CD8-positive, alpha-beta memory T cell (primary cell): ENCODE measurements around the gene ENOX1. TPM values are rescaled to one million over a fixed set of nuclear protein-coding genes. Genes with fewer than 3 reads are reported as not detected.

Experiments
- CTCF ChIA-PET: fragments of 350-600 bp; sonication (Branson Sonifier 250); formaldehyde crosslinking; loops from one replicate; lab custom pipeline; 2021; ENCODE audit warnings: antibody characterized with exemption; lab: Charles Lee
- POLR2A ChIA-PET: fragments of 350-600 bp; sonication (Branson Sonifier 250); formaldehyde crosslinking; loops from one replicate; lab custom pipeline; 2021; ENCODE audit warnings: antibody characterized with exemption; lab: Charles Lee
- DNase-seq, 5 donors: peaks; one replicate each; pipeline versions ENCODE4 v3.0.0 to v3.0.0-alpha.2; 2020 to 2022; ENCODE audit warnings: mixed read lengths in 1 of 5
- H3K27ac ChIP-seq: one replicate; pipeline ENCODE4 v1.7.0; 2013; ENCODE audit warnings: low read depth, mild to moderate bottlenecking, low read length, moderate library complexity
- H3K27me3 ChIP-seq: 2 replicates; pipeline ENCODE4 v1.7.0; 2013; ENCODE audit warnings: low read length, mild to moderate bottlenecking; ENCODE audit not compliant: insufficient read depth, poor library complexity, severe bottlenecking
- H3K36me3 ChIP-seq: 2 replicates; pipeline ENCODE4 v1.7.0; 2013; ENCODE audit warnings: mild to moderate bottlenecking, low read length, moderate library complexity; ENCODE audit not compliant: insufficient read depth
- H3K4me1 ChIP-seq: 2 replicates; pipeline ENCODE4 v1.7.0; 2013; ENCODE audit warnings: mild to moderate bottlenecking, low read length, moderate library complexity; ENCODE audit not compliant: insufficient read depth
- H3K4me3 ChIP-seq: 2 replicates; pipeline ENCODE4 v1.7.0; 2013; ENCODE audit warnings: mild to moderate bottlenecking, low read length
- H3K9me3 ChIP-seq: 2 replicates; pipeline ENCODE4 v1.7.0; 2013; ENCODE audit warnings: mild to moderate bottlenecking, low read length
- H3K27ac Mint-ChIP-seq, 8 donors: one replicate each; pipeline ENCODE4 v1.8.0; 2020 to 2021; ENCODE audit warnings: mixed read lengths in 8 of 8, mild to moderate bottlenecking in 6 of 8, inconsistent platforms in 3 of 8, moderate library complexity in 3 of 8
- H3K27me3 Mint-ChIP-seq, 2 donors: one replicate each; pipeline ENCODE4 v1.8.0; 2020 to 2021; ENCODE audit warnings: mixed read lengths in 2 of 2, mild to moderate bottlenecking in 1 of 2, moderate library complexity in 1 of 2
- H3K36me3 Mint-ChIP-seq, 3 donors: one replicate each; pipeline ENCODE4 v1.8.0; 2020 to 2021; ENCODE audit warnings: mixed read lengths in 3 of 3, inconsistent platforms in 1 of 3, mild to moderate bottlenecking in 1 of 3
- H3K4me1 Mint-ChIP-seq, 3 donors: one replicate each; pipeline ENCODE4 v1.8.0; 2020 to 2021; ENCODE audit warnings: mixed read lengths in 3 of 3, inconsistent platforms in 1 of 3, mild to moderate bottlenecking in 1 of 3
- H3K4me3 Mint-ChIP-seq, 7 donors: one replicate each; pipeline ENCODE4 v1.8.0; 2020 to 2021; ENCODE audit warnings: mixed read lengths in 7 of 7, mild to moderate bottlenecking in 6 of 7, moderate library complexity in 4 of 7, inconsistent platforms in 2 of 7
- H3K9me3 Mint-ChIP-seq, 5 donors: one replicate each; pipeline ENCODE4 v1.8.0; 2020 to 2022; ENCODE audit warnings: mixed read lengths in 5 of 5, mild to moderate bottlenecking in 3 of 5, moderate library complexity in 2 of 5, inconsistent platforms in 1 of 5
- polyA plus RNA-seq: library from polyadenylated mRNA; unstranded; fragments of 300-500 nt; fragmentation: Illumina TruSeq; gene quantifications from one replicate; pipeline ENCODE4 v1.2.3, GENCODE V29; 2021
- total RNA-seq, 2 experiments: library from RNA; stranded (reverse); gene quantifications; one replicate each; pipeline ENCODE4 v1.2.3, GENCODE V29; 2021

The ENOX1 gene
- total and polyA plus RNA-seq, 3 experiments from 2014 or later: 0.18 to 0.29 TPM; not detected in 1

- Histone ChIP-seq H3K9me3 (no peaks in the 10 kb centered on the region), H3K4me1 (no peaks in the 10 kb centered on the region), H3K4me3 (no peak overlapping the region), H3K36me3 (no peaks in the 10 kb centered on the region), H3K27ac (no peak overlapping the region), H3K27me3 (peaks cover 3% of the 10 kb centered on the region)
- Mint-ChIP-seq H3K27me3 (peaks cover 5 to 40% of the 10 kb centered on the region in 2 donors), H3K9me3 (no peaks in the 10 kb centered on the region), H3K4me3 (no peak overlapping the region), H3K36me3 (no peaks in the 10 kb centered on the region), H3K27ac (no peak overlapping the region), H3K4me1 (no peaks in the 10 kb centered on the region)
- ChIA-PET CTCF (no interaction called here), POLR2A (no interaction called here)
- DNase-seq: no peak
Observed at GRCh38 chr13:43307221-43307920, 479.4 kb downstream of the ENOX1 start.

GRCh38 chr13:43306372-43306771, 480.4 kb downstream of the ENOX1 start:
- Histone ChIP-seq H3K4me1 (no peaks in the 10 kb centered on the region), H3K27me3 (peaks cover 3% of the 10 kb centered on the region), H3K36me3 (no peaks in the 10 kb centered on the region), H3K27ac (no peak overlapping the region), H3K9me3 (no peaks in the 10 kb centered on the region), H3K4me3 (no peak overlapping the region)
- Mint-ChIP-seq H3K4me1 (no peaks in the 10 kb centered on the region), H3K36me3 (no peaks in the 10 kb centered on the region), H3K27ac (no peak overlapping the region), H3K4me3 (no peak overlapping the region), H3K27me3 (peaks cover 5 to 35% of the 10 kb centered on the region in 2 donors), H3K9me3 (no peaks in the 10 kb centered on the region)
- ChIA-PET POLR2A (no interaction called here), CTCF (no interaction called here)
- no peak for DNase-seq

- Mint-ChIP-seq H3K36me3 (no peaks in the 10 kb centered on the region), H3K4me3 (no peak overlapping the region), H3K27me3 (peaks cover 6 to 29% of the 10 kb centered on the region in 2 donors), H3K4me1 (no peaks in the 10 kb centered on the region), H3K27ac (no peak overlapping the region), H3K9me3 (no peaks in the 10 kb centered on the region)
- Histone ChIP-seq H3K4me3 (no peak overlapping the region), H3K36me3 (no peaks in the 10 kb centered on the region), H3K27me3 (peaks cover 3% of the 10 kb centered on the region), H3K9me3 (no peaks in the 10 kb centered on the region), H3K4me1 (no peaks in the 10 kb centered on the region), H3K27ac (no peak overlapping the region)
- no peak for DNase-seq
- ChIA-PET POLR2A (no interaction called here), CTCF (no interaction called here)
Observed at GRCh38 chr13:43305416-43305815, 481.4 kb downstream of the ENOX1 start.

GRCh38 chr13:43304945-43305344, 481.8 kb downstream of the ENOX1 start:
- Mint-ChIP-seq H3K36me3 (no peaks in the 10 kb centered on the region), H3K9me3 (no peaks in the 10 kb centered on the region), H3K4me1 (no peaks in the 10 kb centered on the region), H3K27ac (no peak overlapping the region), H3K4me3 (no peak overlapping the region), H3K27me3 (peaks cover 5 to 33% of the 10 kb centered on the region in 2 donors)
- Histone ChIP-seq H3K27me3 (peaks cover 3% of the 10 kb centered on the region), H3K36me3 (no peaks in the 10 kb centered on the region), H3K9me3 (no peaks in the 10 kb centered on the region), H3K27ac (no peak overlapping the region), H3K4me1 (no peaks in the 10 kb centered on the region), H3K4me3 (no peak overlapping the region)
- ChIA-PET POLR2A (no interaction called here), CTCF (no interaction called here)
- DNase-seq: no peak

GRCh38 chr13:43304449-43304848, 482.3 kb downstream of the ENOX1 start:
- no peaks in the 10 kb centered on the region for H3K4me1 ChIP-seq
- ChIA-PET CTCF (no interaction called here), POLR2A (no interaction called here)
- no peaks in the 10 kb centered on the region for H3K36me3 Mint-ChIP-seq
- H3K27me3 Mint-ChIP-seq: peaks cover 5 to 32% of the 10 kb centered on the region in 2 donors
- H3K9me3 Mint-ChIP-seq: no peaks in the 10 kb centered on the region
- H3K4me1 Mint-ChIP-seq: no peaks in the 10 kb centered on the region
- no peak overlapping the region for H3K4me3 Mint-ChIP-seq
- H3K27ac ChIP-seq: no peak overlapping the region
- no peaks in the 10 kb centered on the region for H3K36me3 ChIP-seq
- peaks cover 3% of the 10 kb centered on the region for H3K27me3 ChIP-seq
- H3K4me3 ChIP-seq: no peak overlapping the region
- H3K9me3 ChIP-seq: no peaks in the 10 kb centered on the region
- H3K27ac Mint-ChIP-seq: no peak overlapping the region
- no peak for DNase-seq

- H3K4me1 Mint-ChIP-seq: no peaks in the 10 kb centered on the region
- POLR2A ChIA-PET: no interaction called here
- CTCF ChIA-PET: no interaction called here
Observed at GRCh38 chr13:43303033-43303729, 483.6 kb downstream of the ENOX1 start.

GRCh38 chr13:43301346-43301969, 485.3 kb downstream of the ENOX1 start:
- H3K36me3 Mint-ChIP-seq: no peaks in the 10 kb centered on the region
- no peaks in the 10 kb centered on the region for H3K4me1 Mint-ChIP-seq
- Histone ChIP-seq H3K9me3 (no peaks in the 10 kb centered on the region), H3K27ac (no peak overlapping the region), H3K4me1 (no peaks in the 10 kb centered on the region), H3K4me3 (no peak overlapping the region), H3K36me3 (no peaks in the 10 kb centered on the region), H3K27me3 (peaks cover 2% of the 10 kb centered on the region)
- no peaks in the 10 kb centered on the region for H3K9me3 Mint-ChIP-seq
- DNase-seq: no peak
- no peak overlapping the region for H3K4me3 Mint-ChIP-seq
- ChIA-PET POLR2A (interaction anchor here (0.7 kb wide), 1 partner anchor 21 kb away, joined by 4 read pairs; no protein-coding TSS in a partner anchor), CTCF (no interaction called here)
- H3K27me3 Mint-ChIP-seq: peaks cover 7 to 18% of the 10 kb centered on the region in 2 donors
- H3K27ac Mint-ChIP-seq: no peak overlapping the region

More at GRCh38 chr13:43303033-43303729, 483.6 kb downstream of the ENOX1 start:
- DNase-seq: no peak
- Histone ChIP-seq H3K36me3 (no peaks in the 10 kb centered on the region), H3K4me3 (no peak overlapping the region), H3K27ac (no peak overlapping the region), H3K4me1 (no peaks in the 10 kb centered on the region), H3K9me3 (no peaks in the 10 kb centered on the region), H3K27me3 (peaks cover 3% of the 10 kb centered on the region)
- Mint-ChIP-seq H3K27ac (no peak overlapping the region), H3K27me3 (peaks cover 8 to 29% of the 10 kb centered on the region in 2 donors), H3K4me3 (no peak overlapping the region), H3K9me3 (no peaks in the 10 kb centered on the region), H3K36me3 (no peaks in the 10 kb centered on the region)

GRCh38 chr13:43300865-43301264, 485.9 kb downstream of the ENOX1 start:
- no peak for DNase-seq
- POLR2A ChIA-PET: no interaction called here
- Histone ChIP-seq H3K36me3 (no peaks in the 10 kb centered on the region), H3K27ac (no peak overlapping the region), H3K27me3 (no peaks in the 10 kb centered on the region), H3K4me1 (no peaks in the 10 kb centered on the region), H3K9me3 (no peaks in the 10 kb centered on the region), H3K4me3 (no peak overlapping the region)
- H3K4me1 Mint-ChIP-seq: no peaks in the 10 kb centered on the region
- CTCF ChIA-PET: no interaction called here
- no peaks in the 10 kb centered on the region for H3K9me3 Mint-ChIP-seq
- no peak overlapping the region for H3K4me3 Mint-ChIP-seq
- no peak overlapping the region for H3K27ac Mint-ChIP-seq
- H3K27me3 Mint-ChIP-seq: peaks cover 7 to 19% of the 10 kb centered on the region in 2 donors
- no peaks in the 10 kb centered on the region for H3K36me3 Mint-ChIP-seq
